ENCODE data around the gene L3MBTL4.

- no peak for TF ChIP-seq POLR2A (IDR thresholded peaks at IDR 0.05)
- no peak for TF ChIP-seq CTCF (IDR thresholded peaks at IDR 0.05)
These were observed 87.2 kb downstream of the L3MBTL4 start for GRCh38 chr18:6327485-6327884.

All from body of pancreas (tissue), 4 donors.